ENCODE results near the gene FAM174B.

- TF ChIP-seq CTCF (IDR thresholded peaks at IDR 0.05; ENCODE audit: low read depth, low read length) (no peak), POLR2A (IDR thresholded peaks at IDR 0.05; ENCODE audit: extremely low read depth, insufficient read length) (no peak), MAX (IDR thresholded peaks at IDR 0.05; ENCODE audit: low read depth, low read length) (no peak), MYC (IDR thresholded peaks at IDR 0.05; ENCODE audit: low read depth, low read length) (no peak)
Observed at GRCh38 chr15:92570391-92570790, 85.2 kb downstream of the FAM174B start.

Data from NB4 (cell line).